GM19397 (cell line): ENCODE results near the gene HOMER2.

ENCODE experiments used
- ATAC-seq: cut with Tn5 transposase; IDR thresholded peaks from one replicate; pipeline ENCODE4 v1.9.1; 2021; ENCODE audit warnings: mild to moderate bottlenecking, moderate library complexity; ENCODE audit not compliant: unreplicated experiment

HOMER2 gene

GRCh38 chr15:82933576-82933975 lies 18.9 kb downstream of the HOMER2 start:
- ATAC-seq = no peak

GRCh38 chr15:82931221-82931620 lies 21.3 kb downstream of the HOMER2 start:
- no peak for ATAC-seq

GRCh38 chr15:82930461-82930860 lies 22.1 kb downstream of the HOMER2 start:
- ATAC-seq = no peak

GRCh38 chr15:82928711-82929110 lies 23.8 kb downstream of the HOMER2 start:
- no peak for ATAC-seq

GRCh38 chr15:82923744-82924143 lies 28.8 kb downstream of the HOMER2 start:
- ATAC-seq = no peak

GRCh38 chr15:82922737-82923136 lies 29.8 kb downstream of the HOMER2 start:
- ATAC-seq = no peak

- no peak for ATAC-seq
Measured at GRCh38 chr15:82921939-82922338, 30.6 kb downstream of the HOMER2 start.

GRCh38 chr15:82921242-82921641 lies 31.3 kb downstream of the HOMER2 start:
- ATAC-seq = no peak

- ATAC-seq = no peak
Measured at GRCh38 chr15:82919231-82919886, 33.2 kb downstream of the HOMER2 start.

- no peak for ATAC-seq
Measured at GRCh38 chr15:82918607-82919230, 33.8 kb downstream of the HOMER2 start.

- no peak for ATAC-seq
Measured at GRCh38 chr15:82918162-82918561, 34.4 kb downstream of the HOMER2 start.

GRCh38 chr15:82917249-82917648 lies 35.3 kb downstream of the HOMER2 start:
- ATAC-seq = no peak

- ATAC-seq = no peak
Measured at GRCh38 chr15:82916161-82916952, 36.2 kb downstream of the HOMER2 start.

- no peak for ATAC-seq
Measured at GRCh38 chr15:82914396-82914795, 38.1 kb downstream of the HOMER2 start.

- ATAC-seq = no peak
Measured at GRCh38 chr15:82911458-82911857, 41.1 kb downstream of the HOMER2 start.

- no peak for ATAC-seq
Measured at GRCh38 chr15:82910721-82911120, 41.8 kb downstream of the HOMER2 start.

GRCh38 chr15:82909080-82909815 lies 43.3 kb downstream of the HOMER2 start:
- ATAC-seq = no peak

GRCh38 chr15:82907350-82907749 lies 45.2 kb downstream of the HOMER2 start:
- ATAC-seq = no peak

GRCh38 chr15:82904574-82904973 lies 47.9 kb downstream of the HOMER2 start:
- ATAC-seq = no peak

- no peak for ATAC-seq
Measured at GRCh38 chr15:82903511-82903910, 49.0 kb downstream of the HOMER2 start.

GRCh38 chr15:82901114-82901805 lies 51.3 kb downstream of the HOMER2 start:
- ATAC-seq = no peak
